ENCODE results near the gene DNM3.

Gene DNM3

DNA sequence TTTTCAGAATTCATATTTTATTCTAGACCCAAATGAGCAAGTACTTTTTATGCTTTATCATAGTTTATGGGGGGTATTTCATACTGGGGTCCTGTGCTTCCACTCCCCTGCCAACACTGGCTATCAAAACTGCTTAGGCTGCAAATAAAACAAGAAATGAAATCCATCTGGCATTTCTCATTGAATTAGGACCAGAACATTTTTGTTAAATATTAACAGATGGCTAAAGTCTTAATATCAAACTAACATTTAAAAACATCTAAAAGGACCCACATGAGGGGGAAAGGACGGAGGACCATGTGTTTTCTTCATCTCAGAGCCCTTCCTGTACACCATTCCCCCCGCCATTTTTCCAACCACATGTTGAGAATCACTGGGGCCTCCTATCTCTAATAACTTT is 411.7 kb downstream of the DNM3 start:
- no peak for FAIRE-seq

DNA sequence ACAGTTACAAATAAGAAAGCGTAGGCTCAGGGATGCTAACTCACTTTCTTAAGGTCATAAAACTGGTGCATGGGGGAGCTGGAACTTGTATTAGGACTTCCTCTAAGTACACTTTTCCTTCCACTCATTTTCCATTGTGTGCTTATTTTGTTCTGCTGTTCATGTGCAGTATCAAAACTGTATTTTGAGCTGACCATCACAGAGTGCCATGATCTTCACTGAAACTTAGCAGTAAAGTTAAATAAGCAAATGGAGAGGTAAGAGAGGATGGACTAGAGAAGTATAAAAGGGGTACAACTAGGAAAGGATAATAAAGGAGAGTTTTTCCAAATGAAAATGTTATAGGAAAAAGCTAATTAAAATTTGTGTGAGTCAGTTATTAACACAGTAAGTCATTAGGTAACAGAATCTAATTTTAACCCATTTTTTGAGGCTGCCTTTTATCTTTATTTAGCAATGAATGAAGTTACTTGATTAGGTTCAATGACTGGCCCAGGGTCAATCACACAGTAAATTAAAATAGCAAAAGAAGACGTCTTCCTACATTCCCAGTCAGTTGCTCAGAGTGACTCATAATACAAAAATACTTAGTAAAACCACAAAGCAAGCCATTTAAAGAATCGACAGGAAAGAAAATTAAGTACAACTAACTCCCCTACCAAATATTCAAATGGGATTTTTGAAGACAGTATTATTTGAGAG is 413.4 kb downstream of the DNM3 start:
- peak; percentile 99 for FAIRE-seq

DNA sequence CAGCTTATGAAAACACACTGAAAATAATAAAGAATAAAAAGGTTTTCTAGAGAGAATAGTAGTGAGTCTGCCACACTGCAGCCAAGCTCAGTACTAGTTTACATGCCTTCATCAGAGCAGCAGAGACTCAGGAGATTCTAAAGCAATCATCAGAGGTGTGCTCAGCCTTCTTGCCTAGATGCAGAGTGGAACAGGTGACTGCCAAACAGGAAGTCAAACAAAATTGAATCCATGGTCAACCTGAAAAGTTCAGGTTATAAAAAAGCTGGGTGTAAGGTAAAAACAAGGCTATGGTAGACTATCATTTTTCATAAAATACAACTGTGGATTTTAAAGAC is 413.9 kb downstream of the DNM3 start:
- no peak for FAIRE-seq

DNA sequence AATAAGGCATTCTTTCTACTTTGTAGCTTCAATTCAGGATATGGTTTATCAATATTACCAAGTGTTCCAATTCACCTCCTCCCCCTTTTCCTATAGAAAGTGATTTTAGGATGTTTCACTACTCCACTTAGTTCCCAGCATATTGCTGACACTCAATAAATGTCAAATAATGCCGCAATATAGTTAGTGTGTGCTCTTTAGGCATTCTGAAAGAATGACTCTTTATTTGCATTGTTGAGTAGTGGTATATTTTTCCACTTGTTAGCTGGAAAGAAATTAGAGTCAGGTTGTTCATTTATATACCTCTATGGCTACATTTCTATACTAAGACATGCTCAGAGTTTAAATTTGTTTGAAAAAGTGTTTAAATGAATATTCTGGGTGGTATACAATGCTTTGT is 424.6 kb downstream of the DNM3 start:
- FAIRE-seq: no peak

DNA sequence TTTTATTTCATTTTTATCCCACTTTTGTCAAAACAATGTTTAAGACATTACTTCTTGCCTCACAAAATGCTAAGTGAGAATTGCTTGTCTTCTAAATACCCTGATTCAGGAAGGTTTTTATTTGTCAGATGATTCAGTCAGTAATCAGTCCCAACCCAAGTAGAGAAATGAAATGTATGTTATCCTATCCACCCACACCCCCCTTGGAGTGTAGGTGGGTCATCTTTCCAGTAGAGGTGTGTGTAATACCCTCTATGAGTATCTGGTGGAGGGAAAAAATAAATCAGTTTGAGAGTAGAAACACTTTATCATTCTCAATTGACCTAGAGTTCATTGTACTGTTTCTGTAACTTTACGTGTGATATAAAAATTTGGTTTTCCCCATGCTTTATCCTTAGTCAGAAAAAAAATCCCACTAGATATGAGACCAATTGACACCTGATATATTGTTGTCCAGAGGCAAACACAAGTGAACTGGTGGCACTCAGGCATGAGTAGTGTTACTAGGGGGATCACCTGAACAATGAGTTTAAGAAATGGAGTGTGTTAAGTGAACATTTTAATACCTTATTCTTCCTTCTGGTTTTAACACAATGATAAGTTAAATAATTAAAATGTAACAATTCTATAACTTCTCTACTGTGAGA is 425.4 kb downstream of the DNM3 start:
- no peak for FAIRE-seq

DNA sequence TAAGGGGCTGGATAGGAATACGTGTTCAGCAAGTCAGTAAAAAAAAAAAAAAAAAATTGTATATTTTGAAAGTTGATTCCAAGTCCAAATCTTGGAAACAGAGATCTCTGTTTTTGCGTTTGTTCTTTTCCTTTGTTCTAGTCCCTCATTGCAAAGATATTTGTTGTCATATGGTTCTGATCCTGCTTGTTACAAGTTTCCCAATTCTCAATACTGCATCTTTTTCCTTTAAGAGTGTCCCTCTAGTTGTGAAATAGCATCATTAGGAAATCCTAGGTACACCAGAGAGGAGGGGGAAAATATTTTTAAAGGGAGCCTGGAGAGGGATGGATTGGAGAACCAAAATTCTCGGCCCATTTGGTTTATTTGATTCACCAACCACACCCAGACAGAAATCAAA is 426.9 kb downstream of the DNM3 start:
- FAIRE-seq: no peak

DNA sequence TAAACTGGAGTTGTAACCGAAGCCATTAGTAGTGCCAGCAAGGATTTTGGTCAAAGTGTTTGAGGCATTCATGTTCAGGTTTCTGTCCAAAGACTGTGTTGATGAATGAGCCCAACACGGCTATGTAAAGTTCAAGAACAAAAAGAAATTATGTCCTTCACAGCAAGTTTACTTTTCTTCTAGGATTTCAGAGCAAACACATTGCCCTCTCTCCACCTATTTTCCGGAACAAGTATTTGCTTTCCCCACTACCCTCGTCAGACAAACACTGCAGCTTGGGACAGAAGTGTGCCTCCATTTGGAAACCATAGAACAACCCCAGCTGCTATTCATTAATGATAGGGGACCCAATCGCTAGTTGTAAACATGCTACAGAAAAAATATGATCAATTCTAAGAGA is 427.8 kb downstream of the DNM3 start:
- FAIRE-seq: no peak

DNA sequence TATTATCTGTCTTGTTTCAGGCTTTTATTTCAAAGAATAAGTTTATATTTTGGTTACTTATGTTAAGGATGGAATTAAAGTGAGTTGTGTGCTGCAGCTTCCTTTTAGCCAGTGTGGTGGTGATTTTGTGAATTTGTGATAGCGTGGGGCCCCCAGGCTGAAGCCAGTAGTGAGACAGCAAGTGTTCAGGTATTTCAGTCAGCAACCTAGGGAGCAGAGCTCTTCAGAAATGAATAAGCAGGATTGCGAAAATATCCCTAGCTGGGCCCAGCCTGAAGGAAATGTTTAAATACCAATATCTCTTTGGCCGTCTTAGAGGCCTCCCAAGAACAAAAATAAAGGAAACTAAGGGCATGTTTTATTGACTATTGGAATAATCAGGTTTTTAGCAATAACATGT is 428.3 kb downstream of the DNM3 start:
- FAIRE-seq: no peak

DNA sequence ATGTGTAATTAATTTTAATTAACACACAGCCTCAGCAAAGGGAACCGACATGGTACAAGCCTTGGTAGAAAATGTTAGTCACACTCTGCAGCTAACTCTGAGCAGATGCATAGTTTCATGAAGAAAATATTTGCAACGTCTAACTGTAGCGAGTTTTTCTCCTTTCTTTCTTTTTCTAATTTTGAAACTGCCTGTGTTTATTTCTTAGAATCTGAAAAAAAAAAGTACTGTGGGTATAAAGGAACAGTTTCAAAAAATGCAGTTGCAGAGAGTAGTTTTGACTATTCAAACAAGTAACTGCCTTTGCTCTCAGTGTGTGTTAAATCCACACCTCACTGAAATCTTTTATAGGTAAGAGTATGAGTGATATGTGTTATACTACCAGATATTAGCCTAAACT is 429.3 kb downstream of the DNM3 start:
- FAIRE-seq: no peak

DNA sequence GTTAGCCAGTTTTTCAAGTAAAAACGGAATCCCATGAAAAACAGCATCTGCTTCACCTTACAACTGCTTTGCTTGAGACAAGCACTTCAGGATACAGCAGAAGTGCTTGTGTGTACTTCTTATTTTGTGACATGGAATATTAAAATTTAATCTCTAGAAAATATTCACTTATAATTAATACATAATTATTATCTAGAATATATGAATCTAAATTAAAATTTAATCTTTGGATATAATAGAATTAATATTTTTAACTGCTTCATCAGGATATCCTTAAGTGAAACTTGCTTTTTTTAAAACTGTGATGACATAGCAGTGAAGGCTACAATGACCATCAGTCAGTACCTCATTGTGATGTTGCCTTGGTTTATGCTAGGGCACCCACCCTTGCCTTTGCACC is 430.8 kb downstream of the DNM3 start:
- FAIRE-seq: no peak

DNA sequence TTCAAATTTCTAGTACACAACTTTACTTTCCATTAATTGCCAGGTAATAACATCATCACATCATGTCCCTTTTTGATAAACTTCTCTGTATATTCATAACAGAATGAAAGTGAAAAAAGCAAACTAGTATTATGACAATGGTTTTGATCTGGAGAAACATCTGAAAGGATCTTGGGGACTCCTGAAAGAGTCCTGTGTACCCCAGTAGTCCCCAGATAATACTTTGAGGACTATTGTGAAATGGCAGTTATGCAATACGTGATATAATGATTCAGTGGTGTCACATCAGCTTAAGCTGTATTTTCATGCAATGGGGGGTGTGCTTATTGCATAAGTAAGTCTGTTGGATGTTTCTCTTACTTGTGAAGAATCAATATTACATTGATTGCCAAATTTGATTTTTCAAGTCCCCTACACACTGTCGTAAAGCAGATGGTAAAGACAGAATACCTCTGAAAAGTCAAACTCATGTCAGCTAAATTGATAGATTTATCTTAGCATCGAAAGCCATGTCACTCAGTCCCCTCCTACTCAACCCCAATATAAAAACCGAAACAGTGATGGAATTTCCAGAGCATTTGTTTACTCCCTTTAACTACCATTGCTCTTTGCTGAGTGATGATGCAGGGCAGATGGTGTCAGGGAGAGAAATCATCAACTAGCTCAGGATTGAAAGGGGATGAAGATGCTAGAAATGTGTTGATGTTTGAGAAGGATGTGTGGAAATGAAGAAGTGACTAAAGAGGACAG is 432.5 kb downstream of the DNM3 start:
- FAIRE-seq: peak; percentile 25

DNA sequence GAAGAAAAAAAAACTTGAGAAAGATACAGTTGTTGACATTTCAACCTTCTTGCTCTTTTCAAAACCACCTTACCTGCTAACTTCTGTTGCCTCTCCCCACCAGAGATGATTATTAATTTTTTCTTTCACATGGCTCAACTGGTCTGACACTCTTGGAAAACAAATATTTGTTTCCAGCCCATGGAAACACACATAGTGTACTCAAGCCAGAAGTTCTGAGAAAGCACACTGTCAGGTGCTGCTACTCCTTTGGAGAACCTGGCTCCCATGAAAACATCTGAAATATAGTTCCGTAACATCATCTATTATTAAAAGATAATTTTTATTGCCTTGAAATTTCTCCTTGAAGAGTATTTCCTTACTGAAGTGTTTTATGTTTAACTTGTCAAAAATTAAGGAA is 434.2 kb downstream of the DNM3 start:
- peak; percentile 63 for FAIRE-seq

DNA sequence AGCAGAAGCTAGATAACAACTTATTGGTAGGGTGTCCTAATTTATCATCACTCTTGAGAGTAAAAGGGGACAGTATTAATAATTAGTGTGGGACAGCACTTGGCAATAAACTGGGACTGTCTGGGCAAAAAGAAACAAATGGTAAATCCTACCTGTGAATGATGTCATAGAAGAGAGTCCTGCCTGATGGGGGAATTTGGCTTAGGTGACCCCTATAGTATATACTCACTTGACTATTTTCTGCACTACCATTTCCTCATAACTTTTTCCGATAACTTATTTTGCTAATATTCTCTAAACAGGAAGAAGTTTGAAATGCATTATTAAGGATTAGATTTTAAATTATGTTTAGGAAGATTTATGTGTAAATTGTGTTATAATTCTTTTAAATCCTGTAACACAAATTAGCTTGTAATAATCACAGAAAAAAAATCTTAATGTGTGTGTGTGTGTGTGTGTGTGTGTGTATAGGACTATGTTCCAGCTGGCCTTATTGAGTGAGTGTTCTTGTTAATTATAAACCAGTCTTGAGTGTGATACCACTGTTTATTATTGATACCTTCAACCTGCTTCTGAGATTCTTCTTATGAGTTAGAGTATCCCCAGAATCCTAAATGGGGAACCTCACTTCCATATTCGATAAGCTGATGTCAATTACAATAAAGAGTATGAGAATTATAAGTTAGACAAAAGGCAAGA is 435.0 kb downstream of the DNM3 start:
- FAIRE-seq: peak; percentile 78

DNA sequence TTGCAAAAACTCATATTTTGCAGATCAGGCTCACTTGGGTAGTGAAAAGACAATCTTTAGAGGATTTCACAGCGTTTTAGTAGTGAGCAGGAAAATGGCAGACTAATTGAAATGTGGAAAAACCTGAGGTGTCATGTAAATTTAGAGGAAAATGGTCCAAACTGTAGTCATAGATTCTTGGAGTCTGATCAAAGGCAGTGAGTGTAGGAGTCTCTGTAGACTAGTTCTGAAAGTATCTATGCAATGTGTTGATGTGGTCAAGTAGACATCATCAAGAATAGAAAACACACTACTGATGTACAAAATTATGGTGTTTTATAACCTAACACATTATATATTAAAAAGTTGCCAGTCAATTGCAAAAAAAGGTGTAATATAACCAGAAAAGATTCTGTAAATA is 436.0 kb downstream of the DNM3 start:
- peak; percentile 86 for FAIRE-seq

DNA sequence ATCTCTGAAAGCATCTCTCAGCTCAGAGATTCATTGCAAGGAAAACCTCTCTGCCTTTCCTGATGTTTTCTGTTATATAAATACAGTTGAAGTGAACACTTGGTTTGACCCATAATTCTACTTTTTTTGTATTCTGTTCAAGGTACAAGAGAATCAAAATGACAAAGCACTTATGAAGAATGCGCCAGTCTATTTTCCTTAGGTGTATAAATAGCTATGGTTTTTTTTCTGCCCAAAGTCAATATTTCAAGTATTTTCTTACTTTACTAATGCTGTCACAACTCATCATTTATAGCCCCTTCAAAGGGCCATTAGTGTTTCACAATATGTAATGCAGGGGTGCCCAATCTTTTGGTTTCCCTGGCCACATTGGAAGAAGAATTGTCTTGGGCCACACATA is 436.7 kb downstream of the DNM3 start:
- FAIRE-seq: no peak

DNA sequence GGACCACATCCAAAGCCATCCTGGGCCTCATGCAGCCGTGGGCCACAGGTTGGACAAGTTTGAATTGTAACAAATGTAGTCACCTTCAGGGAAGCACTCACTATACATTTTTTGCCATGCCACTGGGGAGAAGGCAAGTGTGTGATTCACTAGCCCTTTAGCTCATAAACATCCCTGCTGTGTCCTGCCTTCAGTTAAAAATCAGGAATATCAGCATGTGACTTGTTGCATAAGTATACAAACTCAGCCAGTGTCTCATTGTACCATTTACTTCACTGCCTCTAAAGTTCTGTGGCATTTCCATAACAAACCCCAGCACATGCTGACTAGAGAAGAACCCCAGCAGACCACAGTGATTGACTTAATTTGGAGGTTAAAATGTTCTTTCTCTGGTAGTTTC is 437.2 kb downstream of the DNM3 start:
- peak; percentile 97 for FAIRE-seq

DNA sequence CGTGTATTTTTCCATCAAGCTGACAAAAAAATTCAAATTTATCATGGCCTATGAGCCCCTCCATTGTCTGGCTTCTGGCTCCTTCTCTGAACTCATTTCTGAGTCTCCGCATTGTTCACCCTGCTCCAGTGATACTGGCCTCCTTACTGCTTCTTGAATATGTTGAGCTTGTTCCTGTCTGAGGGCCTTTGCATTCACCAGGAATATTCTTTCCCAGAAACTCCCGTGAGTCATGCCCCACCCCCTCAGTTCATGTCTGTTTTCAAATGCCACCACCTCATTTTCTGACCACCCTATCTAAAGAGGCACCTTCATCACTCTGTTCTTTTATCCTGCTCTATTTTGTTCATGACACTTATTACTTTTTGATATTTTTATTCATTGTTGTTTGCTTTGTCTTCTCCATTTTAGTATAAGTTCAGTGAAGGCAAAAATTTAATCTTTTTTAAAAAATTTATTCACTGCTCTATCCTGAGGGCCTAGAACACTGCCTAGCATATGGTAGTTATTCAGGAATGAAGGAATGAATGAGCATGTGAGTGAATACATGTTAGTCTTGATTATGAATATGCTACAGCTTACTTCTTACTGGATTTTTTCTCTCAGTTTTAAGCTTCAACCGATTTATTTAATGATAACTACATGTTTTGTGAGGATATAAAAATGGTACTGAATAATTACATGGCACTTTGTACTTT is 438.8 kb downstream of the DNM3 start:
- FAIRE-seq: no peak

DNA sequence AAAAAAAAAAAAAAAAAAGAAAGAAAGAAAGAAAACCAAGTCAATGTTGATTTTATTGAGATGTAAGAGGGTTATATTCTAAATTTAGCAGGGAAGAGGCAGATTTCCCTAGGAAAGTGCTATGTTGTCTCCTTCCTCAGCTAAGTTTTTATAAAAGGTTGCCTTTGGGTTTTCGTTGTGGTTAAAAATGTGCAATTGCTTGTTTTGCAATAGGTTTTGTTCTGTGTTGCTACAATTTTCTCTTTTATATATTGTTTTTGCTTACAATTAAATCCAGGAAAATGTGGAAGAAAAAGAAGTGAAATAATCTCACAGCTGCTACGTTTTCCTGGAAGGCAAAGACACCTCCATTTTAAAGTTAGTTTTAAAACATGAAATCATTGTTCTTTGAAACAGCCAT is 442.5 kb downstream of the DNM3 start:
- FAIRE-seq: no peak

DNA sequence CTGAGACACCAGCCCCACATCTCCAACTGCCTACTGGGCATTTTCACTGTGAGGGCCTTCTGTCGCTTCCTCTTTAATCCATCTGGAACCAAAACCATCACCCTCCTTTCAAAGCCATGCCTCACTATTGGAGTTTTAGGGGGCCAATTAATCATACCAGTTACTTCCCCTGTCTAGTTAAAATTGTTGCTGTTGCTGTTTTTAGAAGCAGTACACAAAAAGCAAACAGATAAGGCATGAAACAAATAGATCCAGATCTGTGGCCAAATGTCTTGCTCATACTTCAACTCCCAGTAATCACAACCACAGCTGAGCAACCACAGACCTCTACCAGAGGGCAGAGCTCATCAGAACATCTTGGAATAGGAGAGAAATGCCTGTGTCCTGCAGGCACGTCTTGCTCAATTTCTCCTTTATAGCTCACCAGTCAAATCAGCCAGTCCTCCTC is 445.4 kb downstream of the DNM3 start:
- no peak for FAIRE-seq

DNA sequence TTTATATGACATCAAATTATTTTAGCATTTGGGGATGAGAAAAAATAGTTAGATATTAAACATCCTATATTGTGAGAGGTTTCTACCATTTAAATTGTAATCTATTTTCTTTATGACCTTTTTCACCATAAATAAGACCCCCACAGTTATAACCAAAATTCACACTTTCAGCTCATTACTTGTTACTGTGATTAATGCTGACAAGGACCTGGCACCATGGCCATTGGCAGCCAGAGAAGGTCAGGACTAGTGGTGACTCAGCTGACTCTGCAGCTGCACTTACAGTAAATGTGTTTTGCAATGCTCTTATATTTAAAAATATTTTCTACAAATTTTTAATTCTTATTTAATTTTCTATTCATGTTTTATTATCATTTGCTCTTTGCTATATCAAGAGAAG is 445.9 kb downstream of the DNM3 start:
- FAIRE-seq: no peak

DNA sequence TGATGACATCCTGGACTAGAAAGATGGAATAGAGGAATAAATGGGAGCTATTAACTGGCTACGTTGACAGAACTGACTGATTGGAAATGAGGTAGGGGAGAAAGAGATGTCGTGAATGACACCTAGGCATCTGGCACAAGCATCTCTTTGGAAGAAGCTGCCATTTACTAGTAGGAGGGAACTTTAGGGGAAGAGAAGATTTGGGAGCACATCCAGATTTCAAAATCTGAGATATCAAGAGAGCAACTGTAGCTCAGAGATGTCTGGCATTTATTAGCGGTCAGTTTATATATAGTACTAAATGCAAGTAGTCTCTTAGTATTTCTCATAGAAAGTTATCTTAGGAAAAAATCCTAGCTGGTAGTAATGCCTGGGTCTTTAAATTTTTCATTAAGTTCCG is 447.3 kb downstream of the DNM3 start:
- FAIRE-seq: no peak

DNA sequence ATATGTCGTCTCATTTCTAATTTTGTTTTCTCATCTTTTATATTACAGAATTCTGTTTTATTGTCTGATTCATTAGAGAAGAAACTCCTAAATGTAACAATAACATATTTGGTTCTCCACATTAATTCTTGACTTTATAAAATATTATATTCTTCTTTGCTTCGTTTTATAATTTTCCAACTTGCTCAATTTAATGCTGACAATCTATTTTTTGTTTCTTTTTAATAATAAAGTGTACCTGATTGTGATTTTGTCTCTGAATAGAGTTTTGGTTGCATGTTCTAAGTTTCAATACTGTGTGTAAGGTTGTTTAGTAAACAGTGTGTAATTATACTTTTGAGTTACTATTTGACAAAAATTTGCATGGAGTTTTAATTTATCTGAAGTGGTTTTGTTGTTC is 448.1 kb downstream of the DNM3 start:
- FAIRE-seq: no peak

DNA sequence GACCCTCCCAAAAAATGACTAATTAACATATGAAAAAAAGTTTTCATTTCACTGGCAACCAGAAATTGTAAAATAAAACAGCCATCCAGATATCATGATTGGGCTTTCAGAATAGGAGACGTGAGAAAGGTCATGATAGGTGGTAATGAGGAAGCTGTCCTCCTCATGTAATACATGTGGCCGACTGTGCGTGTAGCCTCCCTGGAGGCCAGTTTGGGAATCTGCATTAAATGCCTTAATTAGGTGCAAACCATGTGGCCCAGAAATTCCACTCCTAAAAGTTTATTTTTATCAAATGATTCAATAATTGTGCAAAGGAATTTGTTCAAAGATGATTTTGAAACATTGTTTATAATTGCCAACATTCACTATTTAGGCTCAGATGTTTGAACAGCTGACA is 451.5 kb downstream of the DNM3 start:
- FAIRE-seq: no peak

All from G401.6 (cell line).